Breast epithelium (tissue), 3 donors: ENCODE measurements around the gene RBPJ.

Experiments
- POLR2A ChIP-seq: fragments of 450-650 bp; IDR thresholded peaks from one replicate; pipeline ENCODE4 v1.6.1; 2016; ENCODE audit warnings: antibody characterized with exemption, mild to moderate bottlenecking, moderate library complexity
- POLR2AphosphoS5 ChIP-seq, 3 donors: sonication (generic); formaldehyde crosslinking; IDR thresholded peaks; one replicate each; pipeline ENCODE4 v1.6.1; 2017; ENCODE audit warnings: antibody characterized with exemption in 3 of 3
- TF ChIP-seq, protein P1 (sequence below), 3 donors: fragments of 450-650 bp; IDR thresholded peaks; one replicate each; pipeline ENCODE4 v1.5.1; 2016 to 2017; ENCODE audit warnings: antibody characterized with exemption in 3 of 3, mild to moderate bottlenecking in 3 of 3, moderate library complexity in 3 of 3

DNA sequence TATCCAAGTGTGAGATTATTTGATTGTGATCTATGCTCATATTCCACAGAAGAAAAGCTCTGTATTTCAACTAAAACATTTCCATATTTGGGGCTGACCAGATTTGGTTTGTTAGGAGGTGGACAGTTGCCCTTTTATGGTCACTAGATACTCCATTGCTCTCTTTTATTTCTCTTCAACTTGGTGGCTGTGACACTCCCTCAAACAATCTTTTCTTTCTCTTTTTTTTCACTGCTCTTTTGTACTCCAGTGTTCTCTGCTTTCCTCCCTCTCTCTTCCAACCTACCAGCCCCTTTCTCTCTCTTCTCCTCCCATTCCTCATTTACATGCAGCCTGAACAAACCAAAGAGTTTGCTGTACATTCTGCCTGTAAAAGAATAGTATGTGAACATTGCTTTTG is 48.8 kb downstream of the RBPJ start:
- TF ChIP-seq, protein P1, sequence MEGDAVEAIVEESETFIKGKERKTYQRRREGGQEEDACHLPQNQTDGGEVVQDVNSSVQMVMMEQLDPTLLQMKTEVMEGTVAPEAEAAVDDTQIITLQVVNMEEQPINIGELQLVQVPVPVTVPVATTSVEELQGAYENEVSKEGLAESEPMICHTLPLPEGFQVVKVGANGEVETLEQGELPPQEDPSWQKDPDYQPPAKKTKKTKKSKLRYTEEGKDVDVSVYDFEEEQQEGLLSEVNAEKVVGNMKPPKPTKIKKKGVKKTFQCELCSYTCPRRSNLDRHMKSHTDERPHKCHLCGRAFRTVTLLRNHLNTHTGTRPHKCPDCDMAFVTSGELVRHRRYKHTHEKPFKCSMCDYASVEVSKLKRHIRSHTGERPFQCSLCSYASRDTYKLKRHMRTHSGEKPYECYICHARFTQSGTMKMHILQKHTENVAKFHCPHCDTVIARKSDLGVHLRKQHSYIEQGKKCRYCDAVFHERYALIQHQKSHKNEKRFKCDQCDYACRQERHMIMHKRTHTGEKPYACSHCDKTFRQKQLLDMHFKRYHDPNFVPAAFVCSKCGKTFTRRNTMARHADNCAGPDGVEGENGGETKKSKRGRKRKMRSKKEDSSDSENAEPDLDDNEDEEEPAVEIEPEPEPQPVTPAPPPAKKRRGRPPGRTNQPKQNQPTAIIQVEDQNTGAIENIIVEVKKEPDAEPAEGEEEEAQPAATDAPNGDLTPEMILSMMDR (IDR thresholded peaks at IDR 0.05): no peak
- TF ChIP-seq POLR2A: no peak
- no peak for TF ChIP-seq POLR2AphosphoS5 (IDR thresholded peaks at IDR 0.05)
